ENCODE results near the gene TAF4B. TPM values are rescaled to one million over a fixed set of nuclear protein-coding genes. Genes with fewer than 3 reads are reported as not detected.

TAF4B gene
- total RNA-seq, 2 donors from 2014 or later: 2.5 to 2.7 TPM

DNA sequence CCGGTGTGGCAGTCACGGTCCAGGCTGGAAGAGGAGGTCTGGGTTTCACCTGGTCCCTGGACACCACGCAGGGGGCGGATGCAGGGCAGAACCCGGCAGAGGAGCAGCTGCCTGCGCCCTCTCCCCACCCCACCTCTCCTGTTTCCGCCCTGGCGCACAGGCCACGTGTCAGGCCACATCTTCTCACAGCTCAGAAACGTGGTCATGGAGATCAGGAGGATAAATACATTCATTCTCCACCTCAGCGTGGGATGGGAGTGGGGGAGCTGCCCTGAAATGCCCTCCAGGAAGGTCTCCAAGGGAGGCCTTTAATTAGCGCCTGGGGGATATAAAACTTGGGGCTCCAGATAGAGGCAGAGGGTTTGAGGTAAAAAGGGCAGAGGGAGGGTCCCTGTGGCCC is 180.1 kb downstream of the TAF4B start:
- TF ChIP-seq, protein P1, sequence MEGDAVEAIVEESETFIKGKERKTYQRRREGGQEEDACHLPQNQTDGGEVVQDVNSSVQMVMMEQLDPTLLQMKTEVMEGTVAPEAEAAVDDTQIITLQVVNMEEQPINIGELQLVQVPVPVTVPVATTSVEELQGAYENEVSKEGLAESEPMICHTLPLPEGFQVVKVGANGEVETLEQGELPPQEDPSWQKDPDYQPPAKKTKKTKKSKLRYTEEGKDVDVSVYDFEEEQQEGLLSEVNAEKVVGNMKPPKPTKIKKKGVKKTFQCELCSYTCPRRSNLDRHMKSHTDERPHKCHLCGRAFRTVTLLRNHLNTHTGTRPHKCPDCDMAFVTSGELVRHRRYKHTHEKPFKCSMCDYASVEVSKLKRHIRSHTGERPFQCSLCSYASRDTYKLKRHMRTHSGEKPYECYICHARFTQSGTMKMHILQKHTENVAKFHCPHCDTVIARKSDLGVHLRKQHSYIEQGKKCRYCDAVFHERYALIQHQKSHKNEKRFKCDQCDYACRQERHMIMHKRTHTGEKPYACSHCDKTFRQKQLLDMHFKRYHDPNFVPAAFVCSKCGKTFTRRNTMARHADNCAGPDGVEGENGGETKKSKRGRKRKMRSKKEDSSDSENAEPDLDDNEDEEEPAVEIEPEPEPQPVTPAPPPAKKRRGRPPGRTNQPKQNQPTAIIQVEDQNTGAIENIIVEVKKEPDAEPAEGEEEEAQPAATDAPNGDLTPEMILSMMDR (IDR thresholded peaks at IDR 0.05): no peak
- Histone ChIP-seq H3K36me3 (no peaks in the 10 kb centered on the region), H3K4me1 (no peaks in the 10 kb centered on the region), H3K4me3 (no peak overlapping the region), H3K9ac (ENCODE audit: low read depth in 2 of 2, low read length in 2 of 2) (no peak overlapping the region), H3K9me3 (no peaks in the 10 kb centered on the region), H3K27ac (no peak overlapping the region), H3K27me3 (no peaks in the 10 kb centered on the region)
- intact Hi-C loops (cut with DNase I): no loop called here
- DNase-seq: no peak

DNA sequence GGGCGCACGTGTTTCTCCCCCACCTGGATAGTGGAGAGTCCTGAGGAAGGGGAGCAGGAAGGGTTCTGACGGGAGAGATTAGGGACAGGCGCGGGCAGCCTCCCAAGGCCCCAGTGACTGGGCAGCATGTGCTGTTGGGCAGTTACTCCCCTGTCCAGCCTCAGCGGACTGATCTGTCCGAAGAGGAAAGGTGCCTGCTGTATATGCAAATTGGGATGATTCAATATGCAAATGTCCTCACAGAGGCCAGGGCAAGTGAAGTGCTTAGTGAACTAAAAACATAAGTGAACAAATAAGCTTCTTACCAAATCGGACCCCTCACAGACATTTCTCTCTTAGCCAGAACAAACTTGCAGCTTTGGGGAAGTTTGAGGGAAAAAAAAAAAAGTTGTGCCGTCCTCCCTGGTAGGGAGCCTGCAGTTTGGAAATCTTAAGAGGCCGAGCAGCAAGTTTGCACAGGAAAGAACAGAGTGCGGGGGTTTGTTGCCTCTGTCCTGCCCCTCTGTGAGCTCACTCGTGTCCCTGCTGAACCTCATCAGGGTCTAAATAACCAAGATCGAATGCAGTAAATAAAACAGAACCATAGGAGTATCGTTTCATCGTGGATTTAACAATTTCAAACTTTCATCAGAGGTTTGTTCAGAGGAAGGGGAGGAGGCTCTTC is 180.7 kb downstream of the TAF4B start:
- no peak overlapping the region for H3K4me3 ChIP-seq
- H3K4me1 ChIP-seq: no peaks in the 10 kb centered on the region
- no peak overlapping the region for H3K9ac ChIP-seq (ENCODE audit: low read depth in 2 of 2, low read length in 2 of 2)
- intact Hi-C loops (cut with DNase I): no loop called here
- H3K36me3 ChIP-seq: no peaks in the 10 kb centered on the region
- H3K27me3 ChIP-seq: no peaks in the 10 kb centered on the region
- H3K27ac ChIP-seq: no peak overlapping the region
- TF ChIP-seq, protein P1 (IDR thresholded peaks at IDR 0.05): no peak
- no peaks in the 10 kb centered on the region for H3K9me3 ChIP-seq
- no peak for DNase-seq

DNA sequence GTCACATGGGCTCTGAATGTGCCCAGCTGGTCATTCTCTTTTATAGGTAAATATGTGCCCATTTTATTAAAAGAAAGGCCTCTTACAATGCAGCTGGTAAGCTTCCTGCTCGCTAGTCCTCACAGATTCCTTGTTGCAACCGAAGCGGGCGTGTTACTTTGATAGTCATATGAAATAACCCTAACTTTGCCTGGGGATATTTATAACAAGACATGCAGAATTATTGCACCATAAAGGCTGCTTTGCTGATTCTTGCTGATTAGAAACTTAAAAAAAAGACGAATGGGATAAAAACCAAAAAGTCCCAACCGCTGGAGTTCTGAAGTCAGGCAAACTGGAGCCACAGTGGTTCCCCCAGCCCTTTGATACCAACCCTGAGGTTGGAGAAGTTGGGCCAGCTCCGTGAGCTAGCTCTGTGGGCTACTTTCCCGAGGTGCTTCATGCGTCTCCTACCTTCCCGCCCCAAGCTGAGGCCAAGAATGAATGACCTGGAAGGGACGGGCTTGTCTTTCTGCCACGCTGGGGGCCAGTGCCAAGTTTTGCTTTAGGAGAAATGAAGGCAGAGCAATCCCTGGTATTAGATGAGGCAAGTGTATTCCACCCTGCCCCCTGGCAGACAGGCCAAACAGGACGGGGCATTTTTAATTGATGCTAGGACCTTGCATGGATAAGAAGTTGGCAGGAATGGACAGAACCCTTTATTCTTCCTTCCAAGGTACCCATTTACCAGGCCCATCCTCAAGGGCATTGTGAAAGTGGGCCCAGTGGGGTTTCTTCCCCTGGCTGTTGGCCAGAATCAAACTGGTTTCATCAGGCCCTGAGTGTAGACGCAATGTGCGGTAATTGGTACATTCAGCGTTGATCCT is 181.7 kb downstream of the TAF4B start:
- H3K27ac ChIP-seq: no peak overlapping the region
- no peak for DNase-seq
- TF ChIP-seq, protein P1 (IDR thresholded peaks at IDR 0.05): no peak

DNA sequence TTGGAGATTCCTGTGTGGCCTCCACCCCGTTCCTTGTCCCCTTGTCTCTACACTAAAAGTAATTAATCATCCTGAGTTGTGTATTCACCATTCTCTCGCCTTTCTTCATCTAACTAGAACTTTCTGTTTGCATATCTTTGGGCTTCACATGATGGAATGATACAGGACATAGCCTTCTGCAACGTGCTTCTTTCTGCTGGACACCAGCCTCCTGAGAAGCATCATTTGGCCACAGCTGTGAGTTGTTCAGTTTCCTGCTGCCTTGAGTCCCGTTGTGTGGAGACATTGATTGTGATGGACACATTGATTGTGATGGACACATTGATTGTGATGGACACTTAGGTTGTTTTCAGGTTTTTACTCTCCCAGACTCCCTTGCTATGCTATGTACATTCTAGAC is 182.8 kb downstream of the TAF4B start:
- Histone ChIP-seq H3K27ac (no peak overlapping the region), H3K9ac (ENCODE audit: low read depth in 2 of 2, low read length in 2 of 2) (no peak overlapping the region), H3K4me1 (no peaks in the 10 kb centered on the region), H3K27me3 (no peaks in the 10 kb centered on the region), H3K4me3 (no peak overlapping the region), H3K36me3 (no peaks in the 10 kb centered on the region), H3K9me3 (no peaks in the 10 kb centered on the region)
- no peak for DNase-seq
- TF ChIP-seq, protein P1 (IDR thresholded peaks at IDR 0.05): no peak
- intact Hi-C loops (cut with DNase I): no loop called here

More for the DNA sequence above, 181.7 kb downstream of the TAF4B start:
- H3K4me1 ChIP-seq: no peaks in the 10 kb centered on the region
- H3K27me3 ChIP-seq: no peaks in the 10 kb centered on the region
- no peaks in the 10 kb centered on the region for H3K9me3 ChIP-seq
- no peak overlapping the region for H3K9ac ChIP-seq (ENCODE audit: low read depth in 2 of 2, low read length in 2 of 2)
- intact Hi-C loops (cut with DNase I): no loop called here
- H3K36me3 ChIP-seq: no peaks in the 10 kb centered on the region
- H3K4me3 ChIP-seq: no peak overlapping the region

DNA sequence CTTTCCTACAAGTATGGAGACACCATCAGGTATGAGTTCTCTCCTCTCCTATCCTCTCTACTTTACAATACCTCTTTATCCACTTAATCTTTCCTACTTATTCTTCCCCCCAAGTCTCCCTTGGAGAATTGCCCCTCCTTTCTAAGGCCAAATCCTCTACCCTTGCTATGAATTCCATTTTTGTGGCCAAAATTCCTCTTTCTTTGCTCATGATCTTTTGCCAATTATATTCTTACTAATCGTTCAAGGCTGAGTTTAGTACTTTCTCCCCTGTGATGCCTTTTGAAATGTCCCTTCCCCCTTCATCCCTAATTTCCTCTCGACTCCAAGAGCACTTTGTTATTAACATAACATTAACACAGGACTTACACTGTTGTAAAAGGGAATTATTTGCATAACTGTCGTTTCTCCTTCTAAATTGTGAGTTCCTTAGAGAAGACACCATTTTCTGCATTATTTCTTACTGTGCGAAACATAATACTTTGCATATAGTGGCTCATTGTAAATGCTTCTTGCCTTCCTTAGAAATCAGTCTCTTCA is 188.7 kb downstream of the TAF4B start:
- no peaks in the 10 kb centered on the region for H3K36me3 ChIP-seq
- DNase-seq: no peak
- no peak overlapping the region for H3K4me3 ChIP-seq
- no peaks in the 10 kb centered on the region for H3K4me1 ChIP-seq
- no peak overlapping the region for H3K27ac ChIP-seq
- TF ChIP-seq, protein P1 (IDR thresholded peaks at IDR 0.05): no peak
- intact Hi-C loops (cut with DNase I): no loop called here
- no peaks in the 10 kb centered on the region for H3K9me3 ChIP-seq
- no peaks in the 10 kb centered on the region for H3K27me3 ChIP-seq
- no peak overlapping the region for H3K9ac ChIP-seq (ENCODE audit: low read depth in 2 of 2, low read length in 2 of 2)
